GM21786 (cell line): ENCODE measurements around the gene TRMT6.
A peak's percentile ranks its signal among the peaks of the same experiment; 100 is the strongest.

Experiments
- ATAC-seq: cut with Tn5 transposase; IDR thresholded peaks from one replicate; pipeline ENCODE4 v1.9.1; 2021; ENCODE audit not compliant: unreplicated experiment

Gene TRMT6

DNA sequence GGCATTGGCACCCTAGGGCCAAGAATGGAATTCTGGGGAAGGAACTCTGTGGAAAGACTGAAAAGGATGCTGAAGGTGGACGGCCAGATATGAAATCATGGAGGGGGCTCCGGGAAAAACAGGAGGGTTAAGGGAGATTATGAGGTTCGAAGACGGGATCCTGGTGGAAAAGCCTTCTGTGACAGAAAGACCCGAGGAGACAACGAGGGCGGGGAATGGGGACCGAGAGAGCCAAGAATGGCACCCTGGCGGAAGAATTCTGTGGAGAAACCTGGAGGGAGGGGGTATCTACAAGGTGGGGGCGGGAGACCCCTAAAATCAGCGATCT, 426 bp downstream of the TRMT6 start:
- no peak for ATAC-seq

DNA sequence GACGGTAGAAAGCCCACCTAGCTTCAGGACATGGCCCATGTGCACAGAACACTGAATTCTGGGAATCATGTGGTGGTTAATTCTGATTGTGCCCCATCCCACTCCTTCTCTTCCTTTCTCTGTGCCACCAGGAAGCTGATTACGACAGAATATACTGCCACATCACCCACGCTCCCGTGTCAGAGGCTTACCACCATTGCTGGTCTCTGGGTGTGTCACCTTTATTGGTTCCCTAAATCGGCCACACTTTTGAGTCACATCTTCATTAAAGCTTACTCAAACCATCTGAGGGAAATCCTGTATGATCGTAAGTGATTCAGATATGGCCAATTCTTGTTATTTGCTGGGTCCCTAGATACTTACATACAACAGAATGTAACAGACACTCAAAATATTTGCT, 3.1 kb downstream of the TRMT6 start:
- no peak for ATAC-seq

DNA sequence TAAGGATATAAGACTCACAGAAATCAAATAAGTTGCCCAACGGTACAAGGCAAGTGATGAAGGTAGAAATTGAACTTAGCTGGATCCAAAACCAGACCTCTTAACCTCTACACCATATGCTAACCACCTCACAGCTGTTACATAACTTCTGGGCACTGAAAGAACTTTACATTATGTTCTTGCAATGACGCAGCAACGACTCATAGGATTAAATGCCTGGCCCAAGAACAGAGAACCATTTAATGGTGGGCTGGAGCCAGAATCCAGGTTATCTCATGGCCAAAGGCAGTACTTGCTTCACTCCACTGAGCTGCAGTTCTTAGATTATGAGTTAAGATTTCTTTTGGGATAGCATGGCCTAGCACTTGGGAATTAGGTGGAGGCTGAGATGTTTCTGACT, 4.4 kb downstream of the TRMT6 start:
- ATAC-seq: no peak

DNA sequence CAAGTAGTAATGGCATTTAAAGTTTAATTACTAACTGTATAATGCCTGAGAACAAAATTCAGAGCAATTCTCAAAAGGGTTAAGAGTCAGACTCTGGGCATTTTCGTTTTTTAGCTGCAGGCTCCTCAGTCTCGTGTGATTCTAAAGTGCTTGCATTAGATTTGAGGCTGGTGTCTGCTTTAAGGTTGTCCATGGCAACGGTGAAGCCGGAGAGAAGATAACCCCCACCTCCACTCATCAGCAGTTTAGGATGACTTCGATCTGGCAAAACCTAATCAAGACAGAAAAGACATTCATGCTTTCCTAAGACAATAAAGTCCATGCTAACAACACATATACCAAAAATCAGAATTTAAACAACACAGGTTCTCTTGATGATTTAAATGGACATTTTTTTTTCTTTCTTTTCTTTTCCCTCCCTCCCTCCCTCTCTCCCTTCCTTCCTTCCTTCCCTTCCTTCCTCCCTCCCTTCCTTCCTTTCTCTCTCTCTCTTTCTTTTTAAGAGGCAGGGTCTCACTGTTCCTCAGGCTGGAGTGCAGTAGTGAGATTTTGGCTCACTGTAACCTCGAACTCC, 11.8 kb downstream of the TRMT6 start:
- ATAC-seq: no peak

DNA sequence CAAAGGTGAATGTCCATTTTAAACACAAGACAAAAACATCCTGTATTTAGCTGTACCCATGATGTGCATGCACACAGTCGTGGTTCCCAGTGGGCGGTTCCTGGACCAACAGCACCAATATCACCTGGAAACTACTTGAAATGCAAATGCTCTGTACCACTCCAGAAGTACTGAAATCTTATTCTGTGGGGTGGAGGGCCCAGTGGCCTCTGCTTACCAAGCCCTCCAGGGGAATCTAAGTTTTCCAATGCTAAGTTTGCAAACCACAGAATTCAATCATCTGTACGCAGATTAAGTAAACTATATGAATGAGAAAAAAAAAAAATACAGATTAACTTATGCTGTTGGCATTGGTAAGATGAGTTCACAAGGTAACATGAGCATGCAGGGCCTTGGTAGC, 14.1 kb downstream of the TRMT6 start:
- ATAC-seq: no peak

DNA sequence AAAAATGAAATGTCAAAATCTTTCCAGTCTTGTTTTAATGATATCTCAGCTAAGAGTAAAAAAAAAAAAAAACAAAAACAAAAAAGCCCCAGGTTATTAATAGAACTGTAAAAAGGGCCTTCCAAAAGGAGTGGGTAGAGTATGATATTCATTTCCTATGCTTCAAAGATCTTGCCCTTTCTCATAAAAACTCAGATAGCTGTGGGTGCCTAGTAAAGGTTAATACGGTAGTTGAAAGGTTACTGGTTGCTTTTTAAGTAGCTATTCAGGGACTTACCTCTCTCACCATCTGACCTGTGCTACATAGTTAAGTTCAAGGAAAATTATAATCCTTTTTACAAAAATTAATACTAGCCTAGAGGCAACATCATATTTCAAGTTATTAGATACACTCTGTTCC, 14.9 kb downstream of the TRMT6 start:
- ATAC-seq: no peak

DNA sequence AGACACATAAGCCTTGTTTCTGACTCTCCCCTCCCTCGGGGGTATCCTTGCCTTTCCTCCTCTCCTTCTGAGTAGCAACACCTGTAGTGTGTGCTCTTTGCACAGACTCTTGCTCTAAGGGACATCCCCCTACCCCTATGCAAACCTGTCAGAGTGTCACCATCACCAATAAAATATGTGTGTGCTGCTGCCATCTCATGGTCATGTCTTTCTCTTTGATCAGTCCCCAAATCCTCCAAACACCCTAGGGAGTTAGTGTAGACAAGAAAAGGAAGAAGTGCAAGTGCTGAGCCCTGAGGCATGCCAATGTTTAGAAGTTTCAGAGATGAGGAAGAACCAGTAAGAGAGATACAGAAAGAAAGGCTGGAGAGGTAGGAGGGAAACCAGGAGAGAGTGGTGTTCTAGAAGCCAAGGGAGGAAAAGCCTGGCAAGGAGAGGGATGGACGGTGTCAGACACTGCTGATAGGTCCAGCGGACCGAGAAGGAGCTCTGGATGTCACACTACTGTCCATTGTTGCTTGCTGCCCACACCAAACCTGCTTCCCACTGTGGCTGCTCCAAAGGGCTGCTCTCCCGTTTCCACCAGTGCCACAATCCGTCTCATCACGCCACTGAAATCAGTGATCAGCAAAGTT, 16.4 kb downstream of the TRMT6 start:
- ATAC-seq: peak; percentile 52

DNA sequence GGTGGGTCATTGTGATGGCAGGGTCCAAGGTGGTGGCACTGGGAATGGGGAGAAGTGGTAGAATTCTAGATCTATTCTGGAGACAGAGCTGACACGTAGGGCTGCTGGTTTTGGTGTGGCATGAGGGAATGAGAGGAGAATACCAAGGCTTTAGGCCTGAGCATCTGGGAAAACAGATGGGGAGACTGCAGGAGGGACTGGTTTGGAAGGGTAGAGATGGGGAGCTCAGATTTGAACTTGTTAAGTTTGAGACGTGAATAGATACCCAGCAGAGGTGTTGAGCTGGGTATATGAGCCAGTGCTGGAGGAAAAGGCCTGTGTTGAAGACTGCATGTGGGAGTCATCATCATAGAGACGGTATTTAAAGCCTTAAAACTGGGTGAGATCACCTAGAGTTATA, 17.5 kb downstream of the TRMT6 start:
- no peak for ATAC-seq

DNA sequence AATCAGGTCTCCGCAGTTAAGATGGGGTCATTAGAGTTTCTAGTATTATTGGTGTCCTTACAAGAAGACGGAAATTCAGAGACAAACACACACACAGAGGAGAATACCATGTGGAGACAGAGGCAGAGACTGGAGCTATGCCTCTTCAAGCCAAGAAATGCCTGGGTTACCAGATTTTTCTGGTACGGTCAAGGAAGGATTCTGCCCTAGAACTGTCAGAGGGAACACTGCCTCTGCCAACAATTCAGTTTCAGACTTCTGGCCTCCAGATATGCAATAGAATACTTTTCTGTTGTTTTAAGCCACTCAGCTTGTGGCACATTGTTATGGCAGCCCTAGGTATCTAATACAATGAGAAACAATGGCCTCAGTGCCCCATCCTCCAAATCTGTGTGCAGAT, 18.9 kb downstream of the TRMT6 start:
- no peak for ATAC-seq

DNA sequence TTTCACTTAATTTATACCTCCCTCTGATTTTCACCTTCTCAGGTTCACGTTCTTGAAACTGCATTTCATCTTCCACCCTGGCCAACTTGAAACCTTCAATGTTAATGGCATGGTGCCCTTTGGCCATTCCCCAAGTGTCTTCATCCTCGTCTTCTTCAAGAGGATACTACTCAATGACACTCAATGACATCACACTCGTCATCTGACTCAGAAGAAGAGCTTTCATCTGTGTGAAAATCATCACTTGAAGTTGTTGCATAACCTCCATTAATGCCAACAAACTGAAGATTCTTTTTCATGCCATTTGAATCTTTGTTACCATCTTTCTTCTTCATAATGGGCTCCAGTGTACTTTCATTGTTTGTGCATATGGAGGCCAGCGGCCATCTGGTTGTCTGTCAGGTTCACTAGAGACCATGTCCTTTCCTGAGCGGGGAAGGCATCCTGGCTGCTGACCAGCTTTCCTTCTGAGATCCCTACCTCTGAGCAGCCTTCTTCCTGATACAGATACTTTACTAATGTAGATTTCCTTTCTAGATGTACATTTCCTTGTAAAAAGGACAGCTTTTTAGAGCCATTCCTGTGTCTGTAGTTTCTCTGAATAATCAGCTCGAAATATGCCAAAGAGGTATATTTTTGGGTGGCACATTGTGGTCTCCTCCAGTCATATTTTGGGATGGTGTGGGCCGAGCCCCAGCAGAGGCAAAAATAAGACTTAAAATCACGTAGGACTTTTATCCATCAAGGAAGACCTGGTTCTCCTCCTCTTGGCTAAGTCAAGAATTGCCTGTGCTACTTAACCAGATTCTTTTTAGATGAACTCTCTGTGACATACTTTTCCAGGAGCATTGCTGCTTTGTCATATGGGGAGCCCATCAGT, 21.3 kb downstream of the TRMT6 start:
- no peak for ATAC-seq

DNA sequence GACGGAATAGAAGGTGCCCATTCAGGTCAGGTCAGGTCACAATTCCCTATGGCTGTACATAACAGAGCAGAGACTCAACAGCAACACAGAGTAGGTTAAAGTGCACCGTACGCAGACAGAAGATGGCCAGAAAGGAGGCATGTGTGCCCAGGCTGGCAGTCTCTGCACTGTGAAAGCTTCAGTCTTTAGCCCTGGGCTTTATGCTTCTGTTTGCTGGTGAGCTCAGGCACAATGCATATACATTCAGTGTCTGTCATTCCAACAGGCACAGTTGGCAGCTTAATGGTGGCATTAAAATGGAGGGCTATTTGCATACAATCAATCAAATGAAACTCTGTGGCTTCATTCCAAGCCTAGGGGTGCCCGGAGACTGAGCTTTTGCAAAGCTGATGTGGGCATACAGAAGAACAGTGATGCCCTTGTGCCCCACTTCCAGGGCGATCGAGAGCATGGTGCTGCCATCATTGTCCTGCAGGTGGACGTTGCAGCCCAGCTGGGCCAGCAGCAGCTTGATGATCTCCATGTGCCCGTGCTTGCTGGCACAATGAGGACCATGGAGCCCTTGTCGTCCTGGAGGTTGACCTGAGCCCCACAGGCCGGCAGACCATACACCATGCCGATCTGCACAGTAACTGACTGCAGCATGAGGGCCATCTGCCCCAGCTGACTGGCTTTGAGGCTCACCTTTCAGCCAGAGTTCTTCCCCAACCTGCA, 22.4 kb downstream of the TRMT6 start:
- ATAC-seq: no peak

DNA sequence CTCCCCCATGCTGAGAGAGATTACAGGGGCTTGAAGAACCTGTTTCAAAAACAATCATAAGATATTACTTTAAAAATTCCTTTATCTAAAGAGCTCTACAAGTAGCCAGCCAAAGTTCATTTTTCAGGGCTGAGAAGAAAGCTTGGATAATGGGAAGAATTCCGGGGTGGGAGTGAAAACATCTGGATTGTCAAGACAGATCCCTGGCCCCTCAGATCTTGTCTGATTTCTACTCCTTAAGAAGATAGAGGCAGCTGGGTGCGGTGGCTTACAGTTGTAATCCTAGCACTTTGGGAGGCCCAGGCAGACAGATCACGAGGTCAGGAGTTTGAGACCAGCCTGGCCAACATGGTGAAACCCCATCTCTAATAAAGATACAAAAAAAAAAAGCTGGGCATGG, 24.8 kb downstream of the TRMT6 start:
- no peak for ATAC-seq

DNA sequence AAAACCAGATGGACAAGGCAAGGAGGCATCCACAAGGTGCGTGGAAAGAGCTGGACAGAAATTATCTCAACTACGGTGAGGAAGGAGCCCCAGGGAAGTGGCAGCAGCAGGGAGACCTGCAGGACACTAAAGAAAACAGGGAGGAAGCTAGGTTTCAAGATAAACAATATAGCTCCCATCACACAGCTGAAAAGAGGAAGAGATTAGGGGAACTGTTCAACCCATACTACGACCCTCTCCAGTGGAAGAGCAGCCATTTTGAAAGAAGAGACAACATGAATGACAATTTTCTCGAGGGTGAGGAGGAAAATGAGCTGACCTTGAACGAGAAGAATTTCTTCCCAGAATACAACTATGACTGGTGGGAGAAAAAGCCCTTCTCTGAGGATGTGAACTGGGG, 26.8 kb downstream of the TRMT6 start:
- ATAC-seq: no peak

DNA sequence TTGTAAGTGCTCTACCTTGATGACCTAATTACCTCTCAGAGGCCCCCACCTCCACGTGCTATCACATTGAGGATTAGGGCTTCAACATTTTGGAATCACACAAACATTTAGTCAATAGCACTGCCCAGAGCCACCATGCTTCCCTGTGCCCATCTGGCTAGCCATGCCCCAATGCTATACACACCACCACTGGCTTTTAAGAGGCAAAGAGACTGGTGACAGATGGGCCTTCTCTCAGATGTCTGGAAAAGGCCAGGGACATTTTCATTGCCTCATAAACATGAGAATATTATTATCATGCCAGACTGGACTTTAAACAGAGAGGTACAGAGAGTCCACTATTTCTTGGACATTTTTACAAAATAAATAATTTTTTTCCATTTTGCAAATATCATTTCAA, 29.8 kb downstream of the TRMT6 start:
- ATAC-seq: no peak

DNA sequence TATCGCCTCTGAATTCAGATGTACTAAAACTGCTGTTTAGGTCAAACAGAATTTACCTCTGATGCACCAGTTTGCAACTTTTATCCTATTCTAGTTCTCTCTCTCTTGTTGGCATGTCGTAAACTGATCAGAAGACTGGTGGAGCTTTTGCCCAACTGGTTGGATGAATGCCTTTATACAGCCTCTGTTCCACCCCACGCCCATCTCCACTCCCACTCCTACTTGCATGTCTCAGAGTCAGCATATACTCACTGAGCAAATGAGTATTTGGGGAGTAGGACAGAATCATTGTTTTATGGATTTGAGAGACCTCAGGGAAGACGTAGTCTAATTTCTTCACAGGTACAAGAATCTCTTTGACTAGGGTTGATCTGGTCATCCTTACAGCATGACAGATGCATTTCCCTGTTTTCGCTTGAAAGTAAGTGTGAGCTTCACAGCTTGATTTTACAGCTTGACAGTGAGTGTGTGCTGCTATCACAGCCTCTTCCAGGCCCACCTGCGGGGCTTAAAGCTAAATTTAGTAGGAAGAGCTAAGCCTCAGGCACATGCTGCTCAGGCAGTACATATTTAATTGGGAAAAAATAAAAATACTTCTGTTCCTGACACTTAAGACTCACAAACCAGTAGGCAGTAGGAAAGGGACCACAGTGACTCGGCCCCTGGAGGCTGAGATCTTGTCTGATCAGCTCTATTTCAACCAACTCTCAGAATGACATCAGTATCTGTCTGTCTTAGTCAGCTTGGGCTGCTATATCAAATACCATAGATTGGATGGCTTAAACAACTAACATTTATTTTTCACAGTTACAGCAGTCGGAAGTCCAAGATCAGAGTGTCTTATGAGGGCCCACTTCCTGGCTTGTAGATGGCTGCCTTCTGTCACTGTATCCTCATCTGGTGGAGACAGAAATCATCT, 30.4 kb downstream of the TRMT6 start:
- ATAC-seq: no peak

DNA sequence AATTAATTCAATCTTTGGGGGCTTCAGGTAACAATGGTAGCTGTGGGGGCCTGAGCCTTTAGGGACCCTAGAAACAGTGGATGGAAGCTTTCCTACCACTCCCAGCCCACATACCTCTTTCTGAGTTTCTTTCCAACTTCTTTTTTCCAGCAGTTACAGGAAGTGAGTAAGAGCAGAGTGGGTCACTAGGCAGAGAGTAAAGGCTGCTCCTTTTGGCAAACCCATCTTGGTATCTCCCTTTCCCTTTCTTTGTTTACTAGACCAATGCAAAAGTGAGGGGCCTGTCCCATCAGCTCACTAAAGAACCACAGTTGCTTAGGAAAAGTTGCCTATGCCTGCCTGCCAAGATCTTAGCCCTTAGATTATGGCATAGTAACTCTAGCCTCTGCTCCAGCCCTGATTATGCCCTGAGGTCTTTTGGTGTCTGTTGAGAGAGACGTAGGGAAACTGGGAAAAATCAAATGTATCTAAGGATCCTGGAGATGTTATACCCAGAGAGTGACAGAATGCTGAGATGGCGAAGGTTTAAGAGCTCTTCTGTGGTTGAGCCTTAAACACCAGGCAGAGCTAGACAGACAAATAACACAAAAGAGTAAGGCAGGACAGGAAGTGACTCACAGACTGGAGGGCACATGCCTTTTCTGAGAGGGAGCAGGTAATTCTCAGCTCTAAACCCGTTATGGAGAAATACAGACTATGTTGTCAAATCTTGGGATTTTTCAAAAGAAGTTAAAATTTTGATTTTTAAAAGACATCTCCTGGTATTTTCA, 31.3 kb downstream of the TRMT6 start:
- no peak for ATAC-seq

DNA sequence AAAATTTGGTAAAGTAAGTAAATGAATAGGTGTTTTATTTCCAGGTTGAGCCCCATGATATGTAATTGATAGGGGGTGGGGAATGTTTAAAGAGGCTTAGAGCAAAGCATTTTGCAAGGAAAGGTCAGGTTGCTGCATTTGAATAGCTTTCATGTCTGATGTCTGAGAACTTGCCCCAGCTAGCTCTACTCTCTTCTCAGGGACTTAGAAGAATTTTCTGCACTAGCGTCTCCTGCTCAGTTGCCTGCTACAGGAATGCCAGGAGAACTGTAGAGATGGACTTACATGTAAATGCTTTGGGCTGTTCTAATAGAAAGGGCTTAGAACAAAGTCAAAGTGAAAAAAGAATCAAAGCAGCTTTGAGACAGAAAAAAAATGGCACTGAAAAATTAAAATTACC, 35.5 kb downstream of the TRMT6 start:
- no peak for ATAC-seq

DNA sequence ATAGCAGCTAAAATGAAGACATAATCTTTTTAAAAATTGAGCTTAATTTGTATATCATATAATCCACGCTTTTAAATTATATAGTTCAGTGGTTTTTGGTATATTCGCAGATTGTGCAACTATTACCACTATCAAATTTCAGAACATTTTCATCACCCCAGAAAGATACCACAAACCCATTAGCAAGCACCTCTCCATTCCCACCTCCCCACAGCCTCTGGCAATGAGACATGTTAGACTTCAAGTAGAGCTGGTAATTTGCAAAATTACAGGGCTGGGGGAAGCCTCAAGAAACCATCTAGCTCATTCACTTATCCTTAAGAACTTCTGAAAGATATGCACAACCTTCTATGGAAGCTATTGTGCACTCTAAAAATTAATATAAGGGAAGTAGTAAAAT, 37.2 kb downstream of the TRMT6 start:
- ATAC-seq: no peak

DNA sequence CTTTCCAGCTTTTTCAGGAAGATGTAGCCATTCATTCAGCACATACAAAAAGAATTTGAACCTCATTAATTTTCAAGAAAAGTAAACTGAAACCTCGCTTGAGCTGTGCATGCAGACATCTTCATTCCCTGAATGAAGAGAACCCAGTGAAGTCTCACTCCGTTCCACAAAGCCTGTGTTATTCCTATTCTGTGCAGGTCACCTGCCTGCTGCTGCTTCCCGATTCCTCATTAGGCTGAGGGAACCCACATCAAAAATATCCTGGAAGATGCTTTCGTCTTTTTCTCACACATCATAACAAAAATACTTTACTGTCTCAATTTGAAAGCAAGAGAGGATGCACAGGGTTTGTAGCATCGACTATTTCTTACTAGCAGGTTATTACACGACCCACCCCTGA, 40.1 kb downstream of the TRMT6 start:
- ATAC-seq: no peak

DNA sequence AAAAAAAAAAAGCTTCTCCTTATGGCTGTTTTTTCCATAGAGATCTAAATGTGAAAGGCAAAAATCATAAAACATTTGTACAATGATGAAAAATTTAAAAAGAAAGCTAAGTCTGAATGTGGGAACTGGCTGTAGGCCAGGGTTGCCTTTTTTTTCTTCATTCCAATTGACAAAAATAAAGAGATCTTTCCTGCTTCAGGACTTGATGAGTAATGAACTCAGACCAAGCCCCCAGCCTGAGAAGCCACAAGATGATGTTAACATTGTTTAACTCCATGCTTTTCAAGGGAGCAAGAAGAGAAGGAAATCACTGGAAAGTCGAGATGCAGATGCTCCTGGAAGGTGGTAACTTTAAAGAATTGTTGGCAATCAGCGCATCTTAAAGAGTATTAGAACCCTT, 41.4 kb downstream of the TRMT6 start:
- no peak for ATAC-seq
